ENCODE data around the gene TCF4.
"Not testable (repeated sequence)": the region's sequence is repeated elsewhere in the genome, so short reads cannot be mapped to it uniquely, and the experiment has no call there.

TCF4 gene

DNA sequence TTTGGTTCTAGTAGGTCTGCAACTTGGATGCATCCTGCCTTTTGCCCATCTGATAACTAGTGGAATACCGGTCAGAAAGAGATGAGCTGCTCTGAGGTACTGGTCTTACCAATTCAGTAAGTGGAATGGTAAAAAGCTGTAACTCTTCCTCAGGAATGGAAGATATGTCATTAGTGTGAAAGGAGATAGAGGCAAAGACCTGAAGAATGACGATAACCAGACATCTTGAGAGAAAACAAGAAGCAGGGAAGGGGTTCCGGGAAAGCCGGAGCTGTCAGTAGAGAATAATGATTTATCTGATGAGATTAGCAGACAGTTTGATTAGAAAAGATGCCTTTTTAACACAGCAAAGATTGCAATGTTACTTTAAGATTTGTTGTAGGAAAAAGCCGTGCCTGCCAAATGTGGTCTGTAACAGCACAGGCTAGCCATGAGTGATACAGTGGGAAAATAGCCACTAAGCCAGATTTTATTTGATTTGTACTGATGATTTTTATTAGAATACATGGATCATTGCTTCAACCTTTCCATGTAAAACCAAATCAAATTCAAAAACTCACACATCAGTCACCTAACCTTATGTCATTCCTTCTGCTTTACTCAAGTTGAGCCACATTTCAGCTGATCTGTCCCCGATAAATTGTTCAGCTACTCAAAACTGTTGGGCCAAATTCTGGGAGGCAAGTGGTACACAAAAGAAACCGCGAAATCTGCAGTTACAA is 110.0 kb downstream of the TCF4 start:
- Histone ChIP-seq H3K4me3 (peak overlapping the region; percentile 68), H3K27ac (peak overlapping the region; percentile 70 to 80)
- no peak for DNase-seq (ENCODE audit: low spot score)
- no peak for TF ChIP-seq CTCF (IDR thresholded peaks at IDR 0.05)

DNA sequence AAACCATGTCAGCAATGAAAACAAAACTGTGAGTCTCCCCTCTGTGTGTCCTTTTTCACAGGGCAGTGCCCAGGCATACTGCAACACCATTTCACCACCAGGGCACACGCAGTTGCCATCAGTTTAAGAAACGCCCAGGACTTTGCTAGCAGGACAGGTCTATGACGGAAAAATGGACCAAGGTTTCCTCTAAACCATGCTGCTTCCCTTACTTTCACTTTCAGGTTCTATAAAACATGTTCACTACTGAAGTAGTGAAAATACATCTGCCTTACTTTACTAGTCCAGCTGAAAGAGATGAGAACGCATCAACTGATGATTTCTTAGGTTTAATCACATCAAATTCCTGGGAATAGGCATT is 110.5 kb downstream of the TCF4 start:
- no peak for TF ChIP-seq CTCF (IDR thresholded peaks at IDR 0.05)
- H3K4me3 ChIP-seq: peak overlapping the region; percentile 68
- no peak for DNase-seq (ENCODE audit: low spot score)

GRCh38 chr18:55475916-55476315 is 112.1 kb downstream of the TCF4 start:
- Histone ChIP-seq H3K4me3 (no peak overlapping the region), H3K27ac (no peak overlapping the region)
- no peak for TF ChIP-seq CTCF (IDR thresholded peaks at IDR 0.05)
- DNase-seq (ENCODE audit: low spot score): no peak

More for the DNA sequence above, 110.5 kb downstream of the TCF4 start:
- H3K27ac ChIP-seq: peak overlapping the region; percentile 70 to 80

DNA sequence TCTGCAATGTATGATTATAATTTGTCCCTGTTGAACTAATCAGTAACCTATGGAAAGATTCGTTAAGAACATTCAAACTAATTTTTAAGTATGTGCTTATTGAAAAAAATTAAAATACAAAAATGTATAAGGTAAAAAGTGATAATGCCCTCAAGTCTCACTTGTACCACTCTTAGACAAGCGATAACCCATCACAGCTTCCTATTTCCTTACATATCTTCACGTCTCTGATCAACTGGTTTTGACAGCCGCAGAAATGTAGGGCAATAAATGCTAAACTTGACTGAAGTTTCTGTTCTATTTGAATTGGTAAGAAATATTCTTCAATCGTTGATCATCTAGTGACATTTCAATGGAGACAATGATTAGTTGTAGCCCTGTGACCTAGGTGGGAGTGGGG is 112.5 kb downstream of the TCF4 start:
- TF ChIP-seq CTCF (IDR thresholded peaks at IDR 0.05): no peak
- H3K4me3 ChIP-seq: no peak overlapping the region
- no peak for DNase-seq (ENCODE audit: low spot score)
- no peak overlapping the region for H3K27ac ChIP-seq

DNA sequence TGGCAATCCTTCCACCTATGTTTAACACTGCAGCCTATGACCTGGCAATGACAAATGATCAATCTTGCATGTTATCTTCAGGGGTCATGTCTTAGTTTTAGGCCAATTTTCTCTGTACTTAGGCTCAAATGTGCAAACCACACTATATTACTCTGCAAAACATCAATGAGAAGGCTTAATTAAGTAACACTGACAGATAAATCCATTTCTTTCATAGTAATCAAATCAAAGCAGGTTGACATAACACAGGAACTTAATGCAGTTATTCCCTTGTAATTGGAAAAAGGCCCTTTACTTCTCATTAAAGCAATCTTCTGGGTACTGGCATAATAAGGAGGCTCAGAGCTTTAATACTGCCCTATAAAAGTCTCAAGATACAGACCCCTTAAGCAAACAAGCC is 114.4 kb downstream of the TCF4 start:
- DNase-seq (ENCODE audit: low spot score): no peak
- no peak for TF ChIP-seq CTCF (IDR thresholded peaks at IDR 0.05)
- H3K4me3 ChIP-seq: no peak overlapping the region
- no peak overlapping the region for H3K27ac ChIP-seq

GRCh38 chr18:55473058-55473457 is 114.9 kb downstream of the TCF4 start:
- DNase-seq (ENCODE audit: low spot score): no peak
- Histone ChIP-seq H3K4me3 (no peak overlapping the region), H3K27ac (no peak overlapping the region)
- TF ChIP-seq CTCF (IDR thresholded peaks at IDR 0.05): no peak

DNA sequence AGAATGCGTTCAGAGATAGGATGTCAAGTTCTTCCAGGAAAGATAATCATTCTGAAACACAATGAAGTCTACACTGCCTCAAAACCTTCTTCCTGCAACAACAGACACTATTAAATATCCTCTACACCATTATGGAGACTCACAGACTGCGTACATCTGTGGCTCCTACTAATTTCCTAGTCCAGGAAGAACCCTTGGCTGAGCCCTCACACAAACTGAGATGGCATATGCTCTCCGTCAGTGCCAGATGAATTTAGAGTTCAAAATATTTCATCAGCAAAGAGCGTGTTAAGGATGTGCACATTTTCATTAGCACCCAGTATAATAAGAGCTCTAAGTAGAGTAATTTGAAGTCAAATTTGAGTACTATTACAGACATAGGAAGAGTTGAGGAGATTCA is 117.2 kb downstream of the TCF4 start:
- DNase-seq (ENCODE audit: low spot score): no peak
- no peak for TF ChIP-seq CTCF (IDR thresholded peaks at IDR 0.05)
- Histone ChIP-seq H3K27ac (no peak overlapping the region), H3K4me3 (no peak overlapping the region)

DNA sequence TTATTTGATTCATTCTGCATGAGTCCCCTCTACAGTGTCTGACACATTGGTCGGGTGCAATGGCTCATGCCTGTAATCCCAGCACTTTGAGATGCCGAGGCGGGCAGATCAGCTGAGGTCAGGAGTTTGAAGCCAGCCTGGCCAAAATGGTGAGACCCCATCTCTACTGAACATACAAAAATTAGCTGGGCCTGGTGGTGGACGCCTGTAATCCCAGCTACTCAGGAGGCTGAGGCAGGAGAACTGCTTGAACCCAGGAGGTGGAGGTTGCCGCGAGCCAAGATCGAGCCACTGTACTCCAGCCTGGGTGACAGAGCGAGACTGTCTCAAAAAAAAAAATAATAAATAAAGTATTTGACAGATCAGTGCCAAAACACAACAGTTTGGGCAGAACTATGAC is 118.9 kb downstream of the TCF4 start:
- DNase-seq (ENCODE audit: low spot score); H3K4me3 ChIP-seq; H3K27ac ChIP-seq: not testable (repeated sequence)

Measured in coronary artery (tissue), 2 donors.